ENCODE measurements around the gene DNAJC28.
"Not testable (repeated sequence)": the region's sequence is repeated elsewhere in the genome, so short reads cannot be mapped to it uniquely, and the experiment has no call there.

The DNAJC28 gene

DNA sequence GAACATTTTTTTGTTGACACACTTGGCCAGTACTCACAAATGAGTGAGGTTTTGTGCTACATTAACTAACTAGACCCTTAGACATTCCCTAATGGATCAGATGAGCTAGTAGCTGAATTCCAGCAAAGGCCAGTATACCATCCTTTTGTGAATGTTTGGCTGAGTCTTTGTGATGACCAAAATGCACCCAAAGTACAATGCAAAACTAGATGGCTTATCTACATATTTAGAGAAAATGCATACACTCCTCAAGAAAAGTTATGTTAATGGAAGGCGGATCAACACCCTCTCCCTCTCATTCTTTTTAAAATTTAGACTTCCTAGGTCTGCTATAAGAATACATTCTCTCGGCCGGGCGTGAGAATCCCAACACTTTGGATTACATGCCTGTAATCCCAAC lies 20.1 kb upstream of the DNAJC28 start:
- Histone ChIP-seq H3K4me1 (ENCODE audit: insufficient read depth, low read length) (no peaks in the 10 kb centered on the region), H3K4me3 (ENCODE audit: low read depth in 1 of 2, low read length in 2 of 2) (no peak overlapping the region), H3K9ac (ENCODE audit: low read length) (no peak overlapping the region), H3K36me3 (ENCODE audit: insufficient read depth, low read length) (peaks cover 39% of the 10 kb centered on the region), H3K9me3 (ENCODE audit: low read length) (no peaks in the 10 kb centered on the region), H3K27me3 (ENCODE audit: control insufficient read depth in 1 of 2, insufficient read depth in 2 of 2, low read length in 2 of 2) (no peaks in the 10 kb centered on the region), H3K27ac (ENCODE audit: low read depth, low read length) (no peak overlapping the region)

DNA sequence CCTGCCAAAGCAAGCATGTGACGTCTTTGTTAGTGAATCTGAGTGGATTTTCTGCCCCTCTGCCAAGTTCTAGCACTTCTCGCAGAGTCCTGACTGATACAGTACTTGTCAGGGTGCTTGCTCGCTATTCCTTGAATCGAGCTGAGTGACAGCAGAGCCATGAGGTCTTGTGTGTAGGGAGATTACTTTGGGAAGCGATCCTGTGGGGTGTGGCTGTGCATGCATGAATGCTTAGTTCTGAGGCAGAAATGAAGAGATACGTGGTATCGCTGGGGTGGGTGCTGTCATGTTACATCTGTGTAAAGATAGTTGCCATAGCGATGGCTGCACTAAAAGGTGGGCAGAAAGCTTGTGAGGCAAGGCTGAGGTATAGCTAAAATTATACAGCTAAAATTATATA lies 19.3 kb upstream of the DNAJC28 start:
- Histone ChIP-seq H3K4me1 (ENCODE audit: insufficient read depth, low read length) (no peaks in the 10 kb centered on the region), H3K36me3 (ENCODE audit: insufficient read depth, low read length) (peaks cover 36% of the 10 kb centered on the region), H3K9me3 (ENCODE audit: low read length) (no peaks in the 10 kb centered on the region), H3K9ac (ENCODE audit: low read length) (no peak overlapping the region), H3K4me3 (ENCODE audit: low read depth in 1 of 2, low read length in 2 of 2) (no peak overlapping the region), H3K27me3 (ENCODE audit: control insufficient read depth in 1 of 2, insufficient read depth in 2 of 2, low read length in 2 of 2) (no peaks in the 10 kb centered on the region), H3K27ac (ENCODE audit: low read depth, low read length) (no peak overlapping the region)

DNA sequence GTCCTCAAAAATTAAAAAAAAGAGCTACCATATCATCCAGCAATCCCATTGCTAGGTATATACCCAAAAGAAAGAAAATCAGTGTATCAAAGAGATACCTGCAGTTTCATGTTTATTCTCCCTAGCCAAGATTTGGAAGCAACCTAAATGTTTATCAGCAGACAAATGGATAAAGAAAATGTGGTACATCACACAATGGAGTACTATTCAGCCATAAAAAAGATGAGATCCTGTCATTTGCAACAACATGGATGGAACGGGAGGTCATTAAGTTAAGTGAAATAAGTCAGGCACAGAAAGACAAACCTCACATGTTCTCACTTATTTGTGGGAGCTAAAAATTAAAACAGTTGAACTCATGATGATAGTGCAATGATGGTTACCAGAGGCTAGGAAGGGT lies 15.5 kb upstream of the DNAJC28 start:
- H3K36me3 ChIP-seq (ENCODE audit: insufficient read depth, low read length) = peaks cover 29% of the 10 kb centered on the region
- H3K27ac ChIP-seq (ENCODE audit: low read depth, low read length); H3K4me3 ChIP-seq (ENCODE audit: low read depth in 1 of 2, low read length in 2 of 2); H3K27me3 ChIP-seq (ENCODE audit: control insufficient read depth in 1 of 2, insufficient read depth in 2 of 2, low read length in 2 of 2); H3K9ac ChIP-seq (ENCODE audit: low read length); H3K9me3 ChIP-seq (ENCODE audit: low read length); H3K4me1 ChIP-seq (ENCODE audit: insufficient read depth, low read length): not testable (repeated sequence)

DNA sequence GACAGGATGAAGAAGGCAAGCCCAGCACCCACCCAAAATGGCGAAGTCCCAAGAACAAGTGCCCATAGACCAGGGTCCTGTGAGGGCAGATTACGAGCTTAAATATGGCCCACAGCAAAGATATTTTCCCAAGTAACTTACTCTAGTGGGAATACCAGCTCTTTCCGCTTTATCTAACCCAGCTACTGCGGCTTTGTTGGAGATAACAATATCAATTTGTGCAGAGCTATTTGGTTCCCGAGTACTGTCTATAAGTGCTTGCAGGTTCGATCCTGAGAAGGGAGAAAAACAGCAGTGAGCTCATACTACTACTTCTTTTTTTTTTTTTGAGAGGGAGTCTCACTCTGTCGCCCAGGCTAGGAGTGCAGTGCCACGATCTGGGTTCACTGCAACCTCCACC lies 14.3 kb upstream of the DNAJC28 start:
- H3K9ac ChIP-seq (ENCODE audit: low read length) = no peak overlapping the region
- H3K27ac ChIP-seq (ENCODE audit: low read depth, low read length) = no peak overlapping the region
- peaks cover 20% of the 10 kb centered on the region for H3K36me3 ChIP-seq (ENCODE audit: insufficient read depth, low read length)
- H3K9me3 ChIP-seq (ENCODE audit: low read length) = no peaks in the 10 kb centered on the region
- H3K4me3 ChIP-seq (ENCODE audit: low read depth in 1 of 2, low read length in 2 of 2) = no peak overlapping the region
- no peaks in the 10 kb centered on the region for H3K27me3 ChIP-seq (ENCODE audit: control insufficient read depth in 1 of 2, insufficient read depth in 2 of 2, low read length in 2 of 2)
- H3K4me1 ChIP-seq (ENCODE audit: insufficient read depth, low read length) = no peaks in the 10 kb centered on the region

DNA sequence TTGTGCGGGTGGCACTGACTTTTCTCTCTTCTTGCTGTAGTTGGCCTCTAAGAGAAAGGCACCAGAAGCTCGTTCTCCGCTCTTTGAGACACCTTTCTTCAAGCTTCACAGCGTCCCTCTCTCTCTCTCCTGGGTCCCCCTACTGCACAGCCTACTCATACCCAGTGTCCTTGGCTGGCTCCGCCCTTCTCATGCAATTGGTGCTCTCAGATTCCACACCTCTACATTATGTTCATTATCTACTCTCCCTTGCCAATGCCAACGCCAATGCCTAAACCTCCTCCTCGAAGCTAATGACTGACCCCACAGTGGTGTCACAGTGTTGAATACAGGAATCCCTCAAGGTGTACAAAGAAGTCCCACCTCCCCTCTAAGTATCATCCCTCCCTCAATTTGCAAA lies 4.8 kb upstream of the DNAJC28 start:
- no peak overlapping the region for H3K9ac ChIP-seq (ENCODE audit: low read length)
- no peaks in the 10 kb centered on the region for H3K27me3 ChIP-seq (ENCODE audit: control insufficient read depth in 1 of 2, insufficient read depth in 2 of 2, low read length in 2 of 2)
- H3K27ac ChIP-seq (ENCODE audit: low read depth, low read length) = no peak overlapping the region
- H3K4me1 ChIP-seq (ENCODE audit: insufficient read depth, low read length) = no peaks in the 10 kb centered on the region
- H3K36me3 ChIP-seq (ENCODE audit: insufficient read depth, low read length) = no peaks in the 10 kb centered on the region
- H3K4me3 ChIP-seq (ENCODE audit: low read depth in 1 of 2, low read length in 2 of 2) = no peak overlapping the region
- no peaks in the 10 kb centered on the region for H3K9me3 ChIP-seq (ENCODE audit: low read length)

DNA sequence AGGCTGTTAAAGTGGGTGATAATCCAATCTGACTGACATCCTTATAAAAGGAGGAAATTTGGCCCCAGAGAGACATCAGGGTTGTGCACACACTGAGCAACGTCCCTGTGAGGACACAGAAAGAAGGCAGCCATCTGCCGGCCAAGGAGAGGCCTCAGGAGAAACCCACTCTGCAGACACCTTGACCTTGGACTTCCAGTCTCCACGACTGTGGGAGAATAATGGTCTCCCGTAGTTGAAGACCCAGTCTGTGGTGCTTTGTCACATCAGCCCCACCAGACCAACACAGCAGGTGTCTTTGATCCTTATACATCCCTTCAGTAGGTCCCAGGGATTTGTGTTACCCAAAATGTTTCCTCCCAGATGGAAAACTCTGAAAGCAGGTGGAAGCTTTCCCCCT lies 4.2 kb upstream of the DNAJC28 start:
- no peaks in the 10 kb centered on the region for H3K27me3 ChIP-seq (ENCODE audit: control insufficient read depth in 1 of 2, insufficient read depth in 2 of 2, low read length in 2 of 2)
- no peaks in the 10 kb centered on the region for H3K9me3 ChIP-seq (ENCODE audit: low read length)
- no peak overlapping the region for H3K4me3 ChIP-seq (ENCODE audit: low read depth in 1 of 2, low read length in 2 of 2)
- H3K9ac ChIP-seq (ENCODE audit: low read length) = no peak overlapping the region
- no peak overlapping the region for H3K27ac ChIP-seq (ENCODE audit: low read depth, low read length)
- H3K4me1 ChIP-seq (ENCODE audit: insufficient read depth, low read length) = no peaks in the 10 kb centered on the region
- H3K36me3 ChIP-seq (ENCODE audit: insufficient read depth, low read length) = no peaks in the 10 kb centered on the region

DNA sequence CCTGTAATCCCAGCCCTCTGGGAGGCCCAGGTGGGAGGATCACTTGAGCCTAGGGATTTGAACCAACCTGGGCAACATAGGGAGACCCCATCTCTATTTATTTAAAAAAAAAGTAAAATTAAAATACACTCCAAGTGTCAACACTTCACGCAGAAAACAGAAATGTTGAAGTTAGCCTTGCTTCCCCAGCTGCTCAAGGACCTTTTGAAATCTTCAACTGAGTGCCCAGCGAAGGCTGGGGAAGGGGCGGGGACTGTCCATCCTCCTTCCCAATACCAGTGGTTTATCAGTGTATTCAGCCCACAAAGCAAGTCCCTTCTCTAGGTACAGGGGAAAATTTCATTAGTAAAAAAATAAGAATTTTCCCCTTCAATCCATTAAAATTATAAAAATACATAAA lies 2.2 kb upstream of the DNAJC28 start:
- H3K4me1 ChIP-seq (ENCODE audit: insufficient read depth, low read length) = no peaks in the 10 kb centered on the region
- H3K4me3 ChIP-seq (ENCODE audit: low read depth in 1 of 2, low read length in 2 of 2) = no peak overlapping the region
- no peak overlapping the region for H3K27ac ChIP-seq (ENCODE audit: low read depth, low read length)
- no peak overlapping the region for H3K9ac ChIP-seq (ENCODE audit: low read length)
- no peaks in the 10 kb centered on the region for H3K36me3 ChIP-seq (ENCODE audit: insufficient read depth, low read length)
- no peaks in the 10 kb centered on the region for H3K9me3 ChIP-seq (ENCODE audit: low read length)
- no peaks in the 10 kb centered on the region for H3K27me3 ChIP-seq (ENCODE audit: control insufficient read depth in 1 of 2, insufficient read depth in 2 of 2, low read length in 2 of 2)

DNA sequence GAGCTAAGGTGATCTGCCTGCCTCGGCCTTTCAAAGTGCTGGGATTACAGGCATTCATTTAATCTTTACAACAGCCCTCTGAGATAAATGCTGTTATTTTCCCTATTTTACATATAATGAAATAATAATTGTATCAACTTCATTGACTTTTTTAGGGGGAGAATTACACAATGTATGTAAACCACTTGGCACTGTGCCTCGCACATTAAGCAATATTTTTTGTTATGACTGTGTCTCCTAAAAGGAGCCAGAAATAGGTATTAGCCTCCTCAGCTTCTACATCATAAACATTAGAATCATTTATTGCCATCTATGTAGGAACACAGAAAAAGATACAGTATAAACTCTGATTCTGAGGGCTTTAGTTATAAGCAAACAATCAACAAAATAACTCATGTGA lies 1.1 kb upstream of the DNAJC28 start:
- H3K9ac ChIP-seq (ENCODE audit: low read length) = no peak overlapping the region
- H3K4me3 ChIP-seq (ENCODE audit: low read depth in 1 of 2, low read length in 2 of 2) = no peak overlapping the region
- H3K27ac ChIP-seq (ENCODE audit: low read depth, low read length) = no peak overlapping the region
- H3K4me1 ChIP-seq (ENCODE audit: insufficient read depth, low read length) = no peaks in the 10 kb centered on the region
- no peaks in the 10 kb centered on the region for H3K9me3 ChIP-seq (ENCODE audit: low read length)
- no peaks in the 10 kb centered on the region for H3K36me3 ChIP-seq (ENCODE audit: insufficient read depth, low read length)
- no peaks in the 10 kb centered on the region for H3K27me3 ChIP-seq (ENCODE audit: control insufficient read depth in 1 of 2, insufficient read depth in 2 of 2, low read length in 2 of 2)

DNA sequence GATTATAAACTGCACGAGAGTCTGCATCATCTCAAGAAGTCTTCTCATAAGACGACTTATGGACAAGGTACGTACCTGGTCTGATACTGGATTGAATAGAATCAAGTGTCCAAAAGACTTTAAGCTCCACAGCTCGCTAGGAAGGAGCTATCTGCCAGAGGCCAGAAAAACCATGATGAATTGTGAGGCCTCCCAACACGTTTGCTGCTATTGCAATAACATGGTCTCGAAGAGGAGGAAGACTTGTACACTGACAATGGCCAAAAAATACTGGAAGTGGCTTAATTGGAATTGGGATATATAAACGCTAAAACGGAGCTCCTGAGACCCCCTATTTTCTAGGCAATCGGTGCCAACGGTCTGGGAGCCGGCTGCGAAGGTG lies 534 bp downstream of the DNAJC28 start:
- peak overlapping the region; percentile 77 for H3K27ac ChIP-seq (ENCODE audit: low read depth, low read length)
- H3K4me1 ChIP-seq (ENCODE audit: insufficient read depth, low read length) = no peaks in the 10 kb centered on the region
- H3K36me3 ChIP-seq (ENCODE audit: insufficient read depth, low read length) = no peaks in the 10 kb centered on the region
- H3K27me3 ChIP-seq (ENCODE audit: control insufficient read depth in 1 of 2, insufficient read depth in 2 of 2, low read length in 2 of 2) = no peaks in the 10 kb centered on the region
- peak overlapping the region; percentile 72 to 84 for H3K4me3 ChIP-seq (ENCODE audit: low read depth in 1 of 2, low read length in 2 of 2)
- H3K9ac ChIP-seq (ENCODE audit: low read length) = peak overlapping the region; percentile 18
- H3K9me3 ChIP-seq (ENCODE audit: low read length) = no peaks in the 10 kb centered on the region

DNA sequence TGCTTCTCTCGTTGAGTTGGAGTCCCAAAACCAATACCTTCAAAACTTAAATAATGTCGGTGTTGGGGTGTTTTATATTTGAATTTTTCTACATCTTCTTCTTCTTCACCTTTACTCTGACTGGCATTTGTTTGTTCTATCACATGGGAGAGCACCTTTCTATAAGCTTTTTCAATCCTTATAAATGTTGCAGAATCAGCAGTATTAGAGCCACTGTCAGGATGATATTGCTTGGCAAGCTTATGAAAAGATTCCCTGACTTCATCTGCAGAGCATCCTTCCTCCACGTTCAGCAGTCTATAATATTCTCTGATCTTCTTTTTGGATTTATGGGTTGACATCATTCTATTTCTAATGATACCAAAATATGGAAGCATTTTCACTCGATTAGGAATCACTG lies 2.6 kb downstream of the DNAJC28 start:
- Histone ChIP-seq H3K4me3 (ENCODE audit: low read depth in 1 of 2, low read length in 2 of 2) (no peak overlapping the region), H3K9me3 (ENCODE audit: low read length) (no peaks in the 10 kb centered on the region), H3K4me1 (ENCODE audit: insufficient read depth, low read length) (no peaks in the 10 kb centered on the region), H3K36me3 (ENCODE audit: insufficient read depth, low read length) (no peaks in the 10 kb centered on the region), H3K9ac (ENCODE audit: low read length) (no peak overlapping the region), H3K27ac (ENCODE audit: low read depth, low read length) (no peak overlapping the region), H3K27me3 (ENCODE audit: control insufficient read depth in 1 of 2, insufficient read depth in 2 of 2, low read length in 2 of 2) (no peaks in the 10 kb centered on the region)

DNA sequence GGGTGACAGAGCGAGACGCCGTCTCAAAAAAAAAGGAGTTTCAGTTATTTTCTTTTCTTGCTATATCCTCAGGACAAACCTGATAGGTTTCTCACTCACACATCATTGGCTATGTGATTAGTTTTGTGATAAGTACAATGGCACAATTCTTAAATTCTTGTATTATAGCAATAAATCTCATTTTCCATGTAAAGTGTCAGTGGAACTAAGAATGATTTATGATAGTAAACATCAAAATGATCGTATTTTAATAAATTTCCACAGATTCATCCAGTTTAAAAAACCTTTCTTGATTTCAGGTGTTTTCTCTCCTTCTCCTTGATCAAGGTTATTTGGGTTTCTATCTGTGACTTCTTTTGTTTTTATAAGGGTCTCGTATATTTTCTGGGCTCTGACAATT lies 3.5 kb downstream of the DNAJC28 start:
- H3K9me3 ChIP-seq (ENCODE audit: low read length) = no peaks in the 10 kb centered on the region
- no peak overlapping the region for H3K27ac ChIP-seq (ENCODE audit: low read depth, low read length)
- no peaks in the 10 kb centered on the region for H3K27me3 ChIP-seq (ENCODE audit: control insufficient read depth in 1 of 2, insufficient read depth in 2 of 2, low read length in 2 of 2)
- no peak overlapping the region for H3K9ac ChIP-seq (ENCODE audit: low read length)
- H3K4me1 ChIP-seq (ENCODE audit: insufficient read depth, low read length) = no peaks in the 10 kb centered on the region
- H3K4me3 ChIP-seq (ENCODE audit: low read depth in 1 of 2, low read length in 2 of 2) = no peak overlapping the region
- no peaks in the 10 kb centered on the region for H3K36me3 ChIP-seq (ENCODE audit: insufficient read depth, low read length)

DNA sequence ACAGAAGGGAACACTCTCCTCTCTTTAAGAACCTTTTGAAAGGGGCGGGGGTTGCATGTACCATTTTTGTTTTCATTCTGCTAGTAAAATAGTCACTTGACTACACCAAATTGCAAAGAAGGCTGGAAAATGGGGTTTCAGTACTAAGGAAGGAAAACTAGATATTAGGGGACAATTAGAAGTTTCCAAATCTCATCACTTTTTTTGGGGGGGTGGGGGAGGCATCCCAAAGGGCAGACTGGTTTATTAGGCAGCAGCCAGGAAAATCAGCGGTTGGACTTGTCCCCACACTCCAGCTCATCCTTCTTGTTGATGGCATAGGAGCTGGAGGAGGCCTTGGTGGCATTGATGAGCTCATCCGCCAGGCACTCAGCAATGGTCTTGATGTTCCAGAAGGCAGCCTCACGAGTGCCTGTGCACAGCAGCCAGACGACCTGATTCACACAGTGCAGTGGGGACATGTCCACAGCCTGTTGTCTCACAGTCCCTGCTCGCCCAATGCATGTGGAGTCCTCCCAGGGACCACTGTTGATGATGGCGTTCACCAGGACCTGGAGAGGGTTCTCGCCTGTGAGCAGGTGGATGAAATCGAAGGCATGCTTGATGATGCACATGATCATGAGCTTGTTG lies 10.1 kb downstream of the DNAJC28 start:
- Histone ChIP-seq H3K4me1 (ENCODE audit: insufficient read depth, low read length) (peaks cover 13% of the 10 kb centered on the region), H3K27ac (ENCODE audit: low read depth, low read length) (no peak overlapping the region), H3K9ac (ENCODE audit: low read length) (no peak overlapping the region), H3K27me3 (ENCODE audit: control insufficient read depth in 1 of 2, insufficient read depth in 2 of 2, low read length in 2 of 2) (no peaks in the 10 kb centered on the region), H3K4me3 (ENCODE audit: low read depth in 1 of 2, low read length in 2 of 2) (no peak overlapping the region), H3K36me3 (ENCODE audit: insufficient read depth, low read length) (no peaks in the 10 kb centered on the region), H3K9me3 (ENCODE audit: low read length) (no peaks in the 10 kb centered on the region)

Measured in muscle layer of colon (tissue), 2 donors.